NCI-H1930 (cell line): ENCODE results near the gene TTC39A.
"Not testable (repeated sequence)": the region's sequence is repeated elsewhere in the genome, so short reads cannot be mapped to it uniquely, and the experiment has no call there.

Experiments used
- DNase-seq, 2 experiments: peaks; one replicate each; lab custom pipeline; 2025; lab: John Stamatoyannopoulos, UW

TTC39A gene

GRCh38 chr1:51336711-51337110 lies 6.3 kb upstream of the TTC39A start:
- DNase-seq: no peak

GRCh38 chr1:51336004-51336403 lies 5.6 kb upstream of the TTC39A start:
- no peak for DNase-seq

GRCh38 chr1:51331206-51332100 lies 1.1 kb upstream of the TTC39A start:
- no peak for DNase-seq

- DNase-seq: no peak
Observed at GRCh38 chr1:51329443-51330325, 678 bp downstream of the TTC39A start.

GRCh38 chr1:51328926-51329325 lies 1.4 kb downstream of the TTC39A start:
- DNase-seq: no peak

- no peak for DNase-seq
Observed at GRCh38 chr1:51328279-51328678, 2.1 kb downstream of the TTC39A start.

GRCh38 chr1:51327386-51327785 lies 3.0 kb downstream of the TTC39A start:
- DNase-seq: no peak

- no peak for DNase-seq
Observed at GRCh38 chr1:51326839-51327238, 3.5 kb downstream of the TTC39A start.

- DNase-seq: no peak
Observed at GRCh38 chr1:51325878-51326755, 4.2 kb downstream of the TTC39A start.

GRCh38 chr1:51325391-51325790 lies 5.0 kb downstream of the TTC39A start:
- DNase-seq: no peak

- not testable (repeated sequence) for DNase-seq
Observed at GRCh38 chr1:51325011-51325385, 5.4 kb downstream of the TTC39A start.

GRCh38 chr1:51324251-51325010 lies 5.9 kb downstream of the TTC39A start:
- DNase-seq: no peak

- no peak for DNase-seq
Observed at GRCh38 chr1:51323778-51324177, 6.6 kb downstream of the TTC39A start.

GRCh38 chr1:51322417-51323101 lies 7.8 kb downstream of the TTC39A start:
- no peak for DNase-seq

- no peak for DNase-seq
Observed at GRCh38 chr1:51321924-51322280, 8.5 kb downstream of the TTC39A start.

GRCh38 chr1:51320967-51321923 lies 9.1 kb downstream of the TTC39A start:
- DNase-seq: no peak

GRCh38 chr1:51317798-51318197 lies 12.6 kb downstream of the TTC39A start:
- no peak for DNase-seq

- no peak for DNase-seq
Observed at GRCh38 chr1:51316846-51317120, 13.6 kb downstream of the TTC39A start.

GRCh38 chr1:51316113-51316845 lies 14.1 kb downstream of the TTC39A start:
- DNase-seq: no peak
